ENCODE data around the gene PPIG. TPM values are rescaled to one million over a fixed set of nuclear protein-coding genes. Genes with fewer than 3 reads are reported as not detected.
"Not testable (repeated sequence)": the region's sequence is repeated elsewhere in the genome, so short reads cannot be mapped to it uniquely, and the experiment has no call there.

PPIG gene
- 10 to 100 TPM; 42.9 to 59.6 (median 52.2) TPM for total RNA-seq

GRCh38 chr2:169584005-169584877, at the start of gene PPIG:
PPIG (plus strand) TSS chr2:169584351; CDS start chr2:169604042, 19,691 bp downstream.
- Histone ChIP-seq H3K4me1 (replicated peaks in 1 of 2) (peaks cover 6 to 8% of the 10 kb centered on the region in 2 donors), H3K4me3 (peak within 1 kb of the TSS; percentile 51 to 95 (median 74)), H3K27ac (peak within 1 kb of the TSS; percentile 87 to 97)
- in situ Hi-C loops (cut with MboI; ENCODE audit: low pct_unique_long_range_greater_than_20kb in 2 of 9, low sequenced_read_pairs in 9 of 9, unreplicated experiment in 9 of 9), result no loop called here
- ATAC-seq (replicated peaks in 6 of 8), result peak; percentile 90 to 96 (median 93)
- 0 to 74% (median 12%) methylated on average over 3 to 28 of the region's 49 CpGs for WGBS, 10 experiments

GRCh38 chr2:169539460-169539859, 44.7 kb upstream of the PPIG start:
- not testable (repeated sequence) for H3K4me1 ChIP-seq (replicated peaks in 1 of 2); ATAC-seq (replicated peaks in 6 of 8); H3K4me3 ChIP-seq; H3K27ac ChIP-seq
- WGBS, 10 experiments, result 72 to 100% (median 91%) methylated on average over 1 to 2 of the region's 2 CpGs; no CpG with 5 or more reads in 2 of the 10 experiments
- in situ Hi-C loops (cut with MboI; ENCODE audit: low pct_unique_long_range_greater_than_20kb in 2 of 9, low sequenced_read_pairs in 9 of 9, unreplicated experiment in 9 of 9), result loop anchor here in 1 of 9 experiments (25.0 kb wide), 1 partner anchor 102 kb away; no protein-coding TSS in a partner anchor

GRCh38 chr2:169540146-169540545, 44.0 kb upstream of the PPIG start:
- no peaks in the 10 kb centered on the region for H3K4me1 ChIP-seq (replicated peaks in 1 of 2)
- 91 to 100% (median 100%) methylated on average over 1 to 2 of the region's 2 CpGs for WGBS, 10 experiments
- in situ Hi-C loops (cut with MboI; ENCODE audit: low pct_unique_long_range_greater_than_20kb in 2 of 9, low sequenced_read_pairs in 9 of 9, unreplicated experiment in 9 of 9), result loop anchor here in 1 of 9 experiments (25.0 kb wide), 1 partner anchor 103 kb away; no protein-coding TSS in a partner anchor
- H3K4me3 ChIP-seq, result no peak overlapping the region
- no peak overlapping the region for H3K27ac ChIP-seq
- ATAC-seq (replicated peaks in 6 of 8), result no peak

GRCh38 chr2:169542433-169542832, 41.7 kb upstream of the PPIG start:
- H3K27ac ChIP-seq, result no peak overlapping the region
- no peaks in the 10 kb centered on the region for H3K4me1 ChIP-seq (replicated peaks in 1 of 2)
- ATAC-seq (replicated peaks in 6 of 8), result no peak
- H3K4me3 ChIP-seq, result no peak overlapping the region
- in situ Hi-C loops (cut with MboI; ENCODE audit: low pct_unique_long_range_greater_than_20kb in 2 of 9, low sequenced_read_pairs in 9 of 9, unreplicated experiment in 9 of 9), result loop anchor here in 1 of 9 experiments (25.0 kb wide), 1 partner anchor 105 kb away; no protein-coding TSS in a partner anchor
- 60 to 100% (median 89%) methylated on average over 1 to 3 of the region's 3 CpGs; no CpG with 5 or more reads in 1 of the 10 experiments for WGBS, 10 experiments

- 71 to 100% (median 92%) methylated on average over 1 to 2 of the region's 2 CpGs; no CpG with 5 or more reads in 5 of the 10 experiments for WGBS, 10 experiments
- Histone ChIP-seq H3K27ac (no peak overlapping the region), H3K4me3 (no peak overlapping the region), H3K4me1 (replicated peaks in 1 of 2) (peaks cover 0 to 3% of the 10 kb centered on the region in 2 donors)
- in situ Hi-C loops (cut with MboI; ENCODE audit: low pct_unique_long_range_greater_than_20kb in 2 of 9, low sequenced_read_pairs in 9 of 9, unreplicated experiment in 9 of 9), result loop anchor here in 1 of 9 experiments (25.0 kb wide), 1 partner anchor 109 kb away; no protein-coding TSS in a partner anchor
- ATAC-seq (replicated peaks in 6 of 8), result no peak
These were observed 37.4 kb upstream of the PPIG start for GRCh38 chr2:169546756-169547155.

GRCh38 chr2:169561364-169561763, 22.8 kb upstream of the PPIG start:
- ATAC-seq (replicated peaks in 6 of 8), result no peak
- Histone ChIP-seq H3K4me1 (replicated peaks in 1 of 2) (no peaks in the 10 kb centered on the region), H3K4me3 (no peak overlapping the region), H3K27ac (no peak overlapping the region)
- in situ Hi-C loops (cut with MboI; ENCODE audit: low pct_unique_long_range_greater_than_20kb in 2 of 9, low sequenced_read_pairs in 9 of 9, unreplicated experiment in 9 of 9), result no loop called here
- 69 to 100% (median 100%) methylated on average over 1 of the region's 1 CpG for WGBS, 10 experiments

- WGBS, 10 experiments, result 86 to 100% (median 100%) methylated on average over 2 to 5 of the region's 5 CpGs; no CpG with 5 or more reads in 2 of the 10 experiments
- not testable (repeated sequence) for ATAC-seq (replicated peaks in 6 of 8)
These were observed 22.1 kb upstream of the PPIG start for GRCh38 chr2:169562084-169562483.

GRCh38 chr2:169562519-169562918, 21.6 kb upstream of the PPIG start:
- Histone ChIP-seq H3K4me1 (replicated peaks in 1 of 2) (no peaks in the 10 kb centered on the region), H3K4me3 (no peak overlapping the region), H3K27ac (no peak overlapping the region)
- in situ Hi-C loops (cut with MboI; ENCODE audit: low pct_unique_long_range_greater_than_20kb in 2 of 9, low sequenced_read_pairs in 9 of 9, unreplicated experiment in 9 of 9), result no loop called here
- ATAC-seq (replicated peaks in 6 of 8), result no peak
- WGBS, 10 experiments, result 89 to 100% (median 94%) methylated on average over 1 to 2 of the region's 2 CpGs; no CpG with 5 or more reads in 5 of the 10 experiments

More at GRCh38 chr2:169562084-169562483, 22.1 kb upstream of the PPIG start:
- H3K27ac ChIP-seq; H3K4me1 ChIP-seq (replicated peaks in 1 of 2); H3K4me3 ChIP-seq; in situ Hi-C loops (cut with MboI; ENCODE audit: low pct_unique_long_range_greater_than_20kb in 2 of 9, low sequenced_read_pairs in 9 of 9, unreplicated experiment in 9 of 9): not testable (repeated sequence)

- in situ Hi-C loops (cut with MboI; ENCODE audit: low pct_unique_long_range_greater_than_20kb in 2 of 9, low sequenced_read_pairs in 9 of 9, unreplicated experiment in 9 of 9), result no loop called here
- no peak overlapping the region for H3K4me3 ChIP-seq
- 83 to 100% (median 97%) methylated on average over 1 of the region's 1 CpG; no CpG with 5 or more reads in 2 of the 10 experiments for WGBS, 10 experiments
- ATAC-seq (replicated peaks in 6 of 8), result no peak
- peaks cover 0 to 11% of the 10 kb centered on the region in 2 donors for H3K4me1 ChIP-seq (replicated peaks in 1 of 2)
- H3K27ac ChIP-seq, result no peak overlapping the region
These were observed 18.5 kb upstream of the PPIG start for GRCh38 chr2:169565686-169566085.

- H3K4me3 ChIP-seq, result no peak overlapping the region
- no peak for ATAC-seq (replicated peaks in 6 of 8)
- in situ Hi-C loops (cut with MboI; ENCODE audit: low pct_unique_long_range_greater_than_20kb in 2 of 9, low sequenced_read_pairs in 9 of 9, unreplicated experiment in 9 of 9), result no loop called here
- H3K4me1 ChIP-seq (replicated peaks in 1 of 2), result peaks cover 3 to 27% of the 10 kb centered on the region in 2 donors
- WGBS, 10 experiments, result 80 to 100% (median 90%) methylated on average over 2 of the region's 2 CpGs; no CpG with 5 or more reads in 5 of the 10 experiments
- no peak overlapping the region for H3K27ac ChIP-seq
These were observed 14.2 kb upstream of the PPIG start for GRCh38 chr2:169569948-169570347.

- in situ Hi-C loops (cut with MboI; ENCODE audit: low pct_unique_long_range_greater_than_20kb in 2 of 9, low sequenced_read_pairs in 9 of 9, unreplicated experiment in 9 of 9); ATAC-seq (replicated peaks in 6 of 8); H3K4me3 ChIP-seq; H3K27ac ChIP-seq: not testable (repeated sequence)
- peaks cover 3 to 27% of the 10 kb centered on the region in 2 donors for H3K4me1 ChIP-seq (replicated peaks in 1 of 2)
- 80 to 100% (median 92%) methylated on average over 1 to 3 of the region's 4 CpGs; no CpG with 5 or more reads in 2 of the 10 experiments for WGBS, 10 experiments
These were observed 13.4 kb upstream of the PPIG start for GRCh38 chr2:169570752-169571151.

- no peak for ATAC-seq (replicated peaks in 6 of 8)
- no peak overlapping the region for H3K4me3 ChIP-seq
- in situ Hi-C loops (cut with MboI; ENCODE audit: low pct_unique_long_range_greater_than_20kb in 2 of 9, low sequenced_read_pairs in 9 of 9, unreplicated experiment in 9 of 9), result no loop called here
- no peak overlapping the region for H3K27ac ChIP-seq
- WGBS, 10 experiments, result 40 to 100% (median 87%) methylated on average over 1 to 3 of the region's 3 CpGs
- H3K4me1 ChIP-seq (replicated peaks in 1 of 2), result peaks cover 3 to 27% of the 10 kb centered on the region in 2 donors
These were observed 12.6 kb upstream of the PPIG start for GRCh38 chr2:169571571-169571970.

- WGBS, 10 experiments, result 13 to 50% (median 33%) methylated on average over 1 of the region's 1 CpG; no CpG with 5 or more reads in 1 of the 10 experiments
- Histone ChIP-seq H3K4me3 (peak overlapping the region in 2 of 5 donors; percentile 41 to 63), H3K4me1 (replicated peaks in 1 of 2) (peaks cover 3 to 27% of the 10 kb centered on the region in 2 donors), H3K27ac (no peak overlapping the region)
- in situ Hi-C loops (cut with MboI; ENCODE audit: low pct_unique_long_range_greater_than_20kb in 2 of 9, low sequenced_read_pairs in 9 of 9, unreplicated experiment in 9 of 9), result no loop called here
- ATAC-seq (replicated peaks in 6 of 8), result no peak
These were observed 12.0 kb upstream of the PPIG start for GRCh38 chr2:169572189-169572588.

All from motor neuron (in vitro differentiated cells).